Astrocyte (in vitro differentiated cells and primary cell): ENCODE data around the gene LSM7. TPM values are rescaled to one million over a fixed set of nuclear protein-coding genes. Genes with fewer than 3 reads are reported as not detected.

Source experiments
- DNase-seq: peaks from one replicate; pipeline ENCODE4 v3.0.0-alpha.2; 2010; ENCODE audit warnings: low read depth
- FAIRE-seq: peaks from 2 replicates; lab custom pipeline; 2011; peaks lifted over from hg19 to GRCh38; lab: Jason Lieb, UNC
- H2AFZ ChIP-seq: 2 replicates; pipeline ENCODE4 v1.6.0; 2012; ENCODE audit warnings: low read depth, low read length, inconsistent platforms
- H3K27ac ChIP-seq: 2 replicates; pipeline ENCODE4 v1.5.1; 2011; ENCODE audit warnings: low read depth, low read length, inconsistent platforms
- H3K27me3 ChIP-seq: 2 replicates; pipeline ENCODE4 v1.6.0; 2011; ENCODE audit warnings: low read length, inconsistent platforms; ENCODE audit not compliant: insufficient read depth
- H3K36me3 ChIP-seq: 2 replicates; pipeline ENCODE4 v1.5.1; 2011; ENCODE audit warnings: low read length, inconsistent platforms; ENCODE audit not compliant: insufficient read depth
- H3K4me1 ChIP-seq: 2 replicates; pipeline ENCODE4 v1.5.1; 2011; ENCODE audit warnings: low read length, inconsistent platforms; ENCODE audit not compliant: insufficient read depth
- H3K4me2 ChIP-seq: 2 replicates; pipeline ENCODE4 v1.6.0; 2012; ENCODE audit warnings: low read length, inconsistent platforms
- H3K4me3 ChIP-seq: 2 replicates; pipeline ENCODE4 v1.5.1; 2011; ENCODE audit warnings: low read depth, mild to moderate bottlenecking, low read length, inconsistent platforms; ENCODE audit not compliant: insufficient read depth
- H3K79me2 ChIP-seq: 2 replicates; pipeline ENCODE4 v1.6.0; 2012; ENCODE audit warnings: mild to moderate bottlenecking, low read length, inconsistent platforms; ENCODE audit not compliant: insufficient read depth
- H3K9ac ChIP-seq: 2 replicates; pipeline ENCODE4 v1.6.0; 2012; ENCODE audit warnings: mild to moderate bottlenecking, low read length, inconsistent platforms
- H3K9me3 ChIP-seq: 2 replicates; pipeline ENCODE4 v1.5.1; 2012; ENCODE audit warnings: low read depth, mild to moderate bottlenecking, low read length, inconsistent platforms; ENCODE audit not compliant: insufficient read depth
- H4K20me1 ChIP-seq: 2 replicates; pipeline ENCODE4 v1.6.0; 2012; ENCODE audit warnings: low read length, inconsistent platforms; ENCODE audit not compliant: insufficient read depth
- H3K27ac Mint-ChIP-seq: one replicate; pipeline ENCODE4 v1.8.0; 2021; ENCODE audit warnings: mild to moderate bottlenecking, mixed read lengths; ENCODE audit not compliant: unreplicated experiment
- H3K27me3 Mint-ChIP-seq: one replicate; pipeline ENCODE4 v1.8.0; 2021; ENCODE audit warnings: low read depth, mixed read lengths; ENCODE audit not compliant: unreplicated experiment
- H3K36me3 Mint-ChIP-seq: one replicate; pipeline ENCODE4 v1.8.0; 2021; ENCODE audit warnings: low read depth, mixed read lengths; ENCODE audit not compliant: unreplicated experiment
- H3K4me1 Mint-ChIP-seq: one replicate; pipeline ENCODE4 v1.8.0; 2021; ENCODE audit warnings: low read depth, mixed read lengths; ENCODE audit not compliant: unreplicated experiment
- H3K4me3 Mint-ChIP-seq: one replicate; pipeline ENCODE4 v1.8.0; 2021; ENCODE audit warnings: mild to moderate bottlenecking, moderate library complexity, mixed read lengths; ENCODE audit not compliant: unreplicated experiment
- H3K9me3 Mint-ChIP-seq: one replicate; pipeline ENCODE4 v1.8.0; 2021; ENCODE audit warnings: mild to moderate bottlenecking, mixed read lengths; ENCODE audit not compliant: unreplicated experiment
- EZH2 ChIP-seq: IDR thresholded peaks from 2 replicates; pipeline ENCODE4 v1.6.1; 2012; ENCODE audit warnings: mild to moderate bottlenecking, low read length, inconsistent platforms; ENCODE audit not compliant: insufficient read depth
- total RNA-seq: library from RNA; stranded (reverse); gene quantifications from 2 replicates; pipeline ENCODE4 v1.2.1, GENCODE V29; 2021
- TF ChIP-seq, protein P1 (sequence below): IDR thresholded peaks from 2 replicates; pipeline ENCODE4 v1.5.1; 2011; ENCODE audit warnings: low read depth, mild to moderate bottlenecking, inconsistent platforms, low read length, moderate library complexity; ENCODE audit not compliant: insufficient read depth

LSM7 gene
- total RNA-seq, 1 donor from 2014 or later: 91.4 TPM

DNA sequence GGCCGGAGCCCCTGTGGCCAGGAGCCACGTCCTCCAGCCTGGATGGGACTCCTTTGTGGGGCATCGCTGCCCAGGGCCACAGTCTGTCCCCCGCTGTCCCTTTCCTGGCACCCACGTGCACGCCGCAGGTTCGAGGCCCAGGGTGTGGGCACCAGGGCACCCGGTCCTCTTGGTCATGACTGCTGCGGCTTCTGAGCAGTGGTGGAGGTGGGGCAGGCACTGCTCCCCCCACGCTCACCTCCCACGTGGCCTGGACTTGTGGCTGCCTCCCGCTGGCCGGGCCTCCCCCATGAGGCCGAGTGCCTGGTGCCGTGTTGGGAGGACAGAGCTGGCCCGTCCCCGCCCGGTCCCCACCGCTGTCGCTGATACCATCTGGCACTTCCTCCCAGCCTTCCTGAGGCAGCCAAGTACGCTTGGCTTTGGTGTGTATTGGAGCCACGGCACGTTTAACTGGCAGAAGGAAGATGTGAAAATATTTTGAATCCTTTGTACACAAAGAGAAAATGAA, 12.9 kb upstream of the LSM7 start:
- Mint-ChIP-seq H3K4me3 (no peak overlapping the region), H3K27me3 (no peaks in the 10 kb centered on the region), H3K36me3 (no peaks in the 10 kb centered on the region), H3K27ac (no peak overlapping the region), H3K9me3 (no peaks in the 10 kb centered on the region), H3K4me1 (no peaks in the 10 kb centered on the region)
- Histone ChIP-seq H3K27ac (no peak overlapping the region), H3K27me3 (no peaks in the 10 kb centered on the region), H4K20me1 (peaks cover 24% of the 10 kb centered on the region), H3K4me1 (peaks cover 4% of the 10 kb centered on the region), H2AFZ (no peak overlapping the region), H3K4me2 (no peak overlapping the region), H3K4me3 (no peak overlapping the region), H3K9ac (no peak overlapping the region), H3K36me3 (no peaks in the 10 kb centered on the region), H3K9me3 (no peaks in the 10 kb centered on the region), H3K79me2 (peaks cover 19% of the 10 kb centered on the region)
- TF ChIP-seq, protein P1, sequence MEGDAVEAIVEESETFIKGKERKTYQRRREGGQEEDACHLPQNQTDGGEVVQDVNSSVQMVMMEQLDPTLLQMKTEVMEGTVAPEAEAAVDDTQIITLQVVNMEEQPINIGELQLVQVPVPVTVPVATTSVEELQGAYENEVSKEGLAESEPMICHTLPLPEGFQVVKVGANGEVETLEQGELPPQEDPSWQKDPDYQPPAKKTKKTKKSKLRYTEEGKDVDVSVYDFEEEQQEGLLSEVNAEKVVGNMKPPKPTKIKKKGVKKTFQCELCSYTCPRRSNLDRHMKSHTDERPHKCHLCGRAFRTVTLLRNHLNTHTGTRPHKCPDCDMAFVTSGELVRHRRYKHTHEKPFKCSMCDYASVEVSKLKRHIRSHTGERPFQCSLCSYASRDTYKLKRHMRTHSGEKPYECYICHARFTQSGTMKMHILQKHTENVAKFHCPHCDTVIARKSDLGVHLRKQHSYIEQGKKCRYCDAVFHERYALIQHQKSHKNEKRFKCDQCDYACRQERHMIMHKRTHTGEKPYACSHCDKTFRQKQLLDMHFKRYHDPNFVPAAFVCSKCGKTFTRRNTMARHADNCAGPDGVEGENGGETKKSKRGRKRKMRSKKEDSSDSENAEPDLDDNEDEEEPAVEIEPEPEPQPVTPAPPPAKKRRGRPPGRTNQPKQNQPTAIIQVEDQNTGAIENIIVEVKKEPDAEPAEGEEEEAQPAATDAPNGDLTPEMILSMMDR: no peak
- TF ChIP-seq EZH2: no peak
- no peak for FAIRE-seq
- DNase-seq: no peak

DNA sequence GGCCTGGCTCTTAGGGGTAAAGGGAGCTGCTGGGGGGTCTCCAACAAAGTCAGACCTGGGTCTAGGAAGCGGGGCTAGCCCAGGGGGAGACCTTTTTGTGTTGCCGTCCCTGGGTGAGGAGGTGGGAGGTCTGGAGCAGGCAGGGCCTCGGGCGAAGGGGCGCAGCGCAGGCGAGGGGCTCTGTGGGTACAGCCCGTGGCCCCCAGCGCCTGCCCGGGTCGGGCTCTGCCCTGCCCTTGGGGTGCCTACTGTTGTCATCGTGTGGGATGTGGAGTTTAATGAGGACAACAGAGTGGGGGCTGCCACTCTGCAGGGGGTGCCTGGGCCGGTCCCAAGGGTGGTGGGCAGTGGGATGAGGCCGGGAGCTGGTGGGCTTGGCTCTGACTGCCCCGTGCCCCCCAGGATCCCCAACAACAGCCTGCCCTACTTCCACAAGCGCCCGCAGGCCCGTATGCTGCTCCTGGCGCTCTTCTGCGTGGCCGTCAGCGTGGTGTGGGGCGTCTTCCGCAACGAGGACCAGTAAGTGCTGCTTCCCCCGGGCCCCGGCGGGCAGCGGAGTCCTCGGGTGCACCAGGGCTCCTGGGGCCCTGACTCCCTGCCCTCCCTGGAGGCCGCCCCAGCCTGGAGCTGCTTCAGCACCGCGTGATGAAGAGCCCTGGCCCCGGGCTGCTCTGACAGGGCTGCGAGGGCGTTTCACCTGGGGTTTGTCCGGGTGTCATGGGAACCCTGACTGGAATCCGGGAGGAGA, 12.3 kb upstream of the LSM7 start:
- peaks cover 26% of the 10 kb centered on the region for H3K79me2 ChIP-seq
- no peaks in the 10 kb centered on the region for H3K27me3 Mint-ChIP-seq
- FAIRE-seq: no peak
- no peak overlapping the region for H3K9ac ChIP-seq
- no peaks in the 10 kb centered on the region for H3K27me3 ChIP-seq
- H3K4me2 ChIP-seq: no peak overlapping the region
- no peak overlapping the region for H3K27ac ChIP-seq
- no peak for TF ChIP-seq EZH2
- no peak overlapping the region for H3K27ac Mint-ChIP-seq
- H3K9me3 ChIP-seq: no peaks in the 10 kb centered on the region
- no peak overlapping the region for H3K4me3 Mint-ChIP-seq
- H3K9me3 Mint-ChIP-seq: no peaks in the 10 kb centered on the region
- no peaks in the 10 kb centered on the region for H3K4me1 Mint-ChIP-seq
- H3K36me3 Mint-ChIP-seq: no peaks in the 10 kb centered on the region
- H3K4me1 ChIP-seq: peaks cover 4% of the 10 kb centered on the region
- peaks cover 31% of the 10 kb centered on the region for H4K20me1 ChIP-seq
- no peak for DNase-seq
- H3K36me3 ChIP-seq: no peaks in the 10 kb centered on the region
- no peak overlapping the region for H2AFZ ChIP-seq
- H3K4me3 ChIP-seq: no peak overlapping the region

DNA sequence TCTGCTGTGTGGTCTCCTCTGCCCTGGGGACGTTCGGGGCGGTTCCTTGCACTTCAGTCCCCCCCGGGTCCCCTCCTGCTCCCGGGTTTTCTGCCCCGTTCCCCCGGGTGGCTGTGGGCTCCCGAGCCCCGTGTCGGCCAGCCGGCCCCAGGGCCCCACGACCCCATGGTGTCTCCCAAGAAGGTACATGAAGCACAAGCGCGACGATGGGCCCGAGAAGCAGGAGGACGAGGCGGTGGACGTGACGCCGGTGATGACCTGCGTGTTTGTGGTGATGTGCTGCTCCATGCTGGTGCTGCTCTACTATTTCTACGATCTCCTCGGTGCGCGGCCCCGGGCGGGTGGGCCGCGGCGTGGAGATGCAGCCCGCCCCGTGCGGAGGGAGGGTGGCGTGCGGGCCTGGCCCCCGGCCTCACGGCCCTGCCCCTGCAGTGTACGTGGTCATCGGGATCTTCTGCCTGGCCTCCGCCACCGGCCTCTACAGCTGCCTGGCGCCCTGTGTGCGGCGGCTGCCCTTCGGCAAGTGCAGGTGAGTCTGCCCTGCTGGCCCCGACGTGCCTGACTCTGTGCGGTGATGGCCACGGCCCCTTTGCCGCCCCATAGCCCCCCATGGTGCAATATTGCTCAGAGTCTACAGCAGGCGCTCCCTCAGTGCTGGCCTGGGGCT, 11.4 kb upstream of the LSM7 start:
- Histone ChIP-seq H3K4me1 (peaks cover 4% of the 10 kb centered on the region), H3K79me2 (peaks cover 31% of the 10 kb centered on the region), H2AFZ (no peak overlapping the region), H4K20me1 (peaks cover 38% of the 10 kb centered on the region), H3K9me3 (no peaks in the 10 kb centered on the region), H3K4me2 (no peak overlapping the region), H3K4me3 (no peak overlapping the region), H3K27me3 (no peaks in the 10 kb centered on the region), H3K27ac (no peak overlapping the region), H3K36me3 (no peaks in the 10 kb centered on the region), H3K9ac (no peak overlapping the region)
- FAIRE-seq (no peak), DNase-seq (no peak)
- TF ChIP-seq EZH2: no peak
- TF ChIP-seq, protein P1: no peak
- Mint-ChIP-seq H3K9me3 (no peaks in the 10 kb centered on the region), H3K27me3 (no peaks in the 10 kb centered on the region), H3K4me1 (no peaks in the 10 kb centered on the region), H3K36me3 (no peaks in the 10 kb centered on the region), H3K4me3 (no peak overlapping the region), H3K27ac (no peak overlapping the region)
